ENCODE measurements around the gene CHST8. TPM values are rescaled to one million over a fixed set of nuclear protein-coding genes. Genes with fewer than 3 reads are reported as not detected.

Gene CHST8
- total and polyA plus RNA-seq, 2 of the 13 experiments (the other 11 are each of a cell fraction or from before 2014, with no cell fraction given), result not detected

DNA sequence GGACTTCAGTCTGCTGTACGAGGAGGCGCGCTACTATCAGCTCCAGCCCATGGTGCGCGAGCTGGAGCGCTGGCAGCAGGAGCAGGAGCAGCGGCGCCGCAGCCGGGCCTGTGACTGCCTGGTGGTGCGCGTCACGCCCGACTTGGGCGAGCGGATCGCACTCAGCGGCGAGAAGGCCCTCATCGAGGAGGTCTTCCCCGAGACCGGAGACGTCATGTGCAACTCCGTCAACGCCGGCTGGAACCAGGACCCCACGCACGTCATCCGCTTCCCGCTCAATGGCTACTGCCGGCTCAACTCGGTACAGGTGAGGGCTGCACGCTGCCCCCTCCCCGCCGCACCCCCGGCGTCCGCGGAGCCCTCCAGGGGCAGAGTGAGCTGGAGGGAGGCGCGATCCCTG lies 189.5 kb downstream of the CHST8 start (continued):
- TF ChIP-seq, protein P1, sequence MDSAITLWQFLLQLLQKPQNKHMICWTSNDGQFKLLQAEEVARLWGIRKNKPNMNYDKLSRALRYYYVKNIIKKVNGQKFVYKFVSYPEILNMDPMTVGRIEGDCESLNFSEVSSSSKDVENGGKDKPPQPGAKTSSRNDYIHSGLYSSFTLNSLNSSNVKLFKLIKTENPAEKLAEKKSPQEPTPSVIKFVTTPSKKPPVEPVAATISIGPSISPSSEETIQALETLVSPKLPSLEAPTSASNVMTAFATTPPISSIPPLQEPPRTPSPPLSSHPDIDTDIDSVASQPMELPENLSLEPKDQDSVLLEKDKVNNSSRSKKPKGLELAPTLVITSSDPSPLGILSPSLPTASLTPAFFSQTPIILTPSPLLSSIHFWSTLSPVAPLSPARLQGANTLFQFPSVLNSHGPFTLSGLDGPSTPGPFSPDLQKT (CRISPR knock-in tag; IDR thresholded peaks at IDR 0.05; ENCODE audit: borderline replicate concordance), result no peak
- TF ChIP-seq TMF1 (CRISPR knock-in tag; IDR thresholded peaks at IDR 0.05; ENCODE audit: low read depth), result no peak
- TF ChIP-seq HNRNPK (IDR thresholded peaks at IDR 0.05; ENCODE audit: low read depth, low read length, poor library complexity, severe bottlenecking), result no peak
- no peak for TF ChIP-seq RXRA (CRISPR knock-in tag; IDR thresholded peaks at IDR 0.05)
- TF ChIP-seq WIZ (CRISPR knock-in tag; IDR thresholded peaks at IDR 0.05), result no peak
- no peak for TF ChIP-seq DPF2 (CRISPR knock-in tag; IDR thresholded peaks at IDR 0.05; ENCODE audit: borderline replicate concordance, low read depth)
- TF ChIP-seq, protein P2, sequence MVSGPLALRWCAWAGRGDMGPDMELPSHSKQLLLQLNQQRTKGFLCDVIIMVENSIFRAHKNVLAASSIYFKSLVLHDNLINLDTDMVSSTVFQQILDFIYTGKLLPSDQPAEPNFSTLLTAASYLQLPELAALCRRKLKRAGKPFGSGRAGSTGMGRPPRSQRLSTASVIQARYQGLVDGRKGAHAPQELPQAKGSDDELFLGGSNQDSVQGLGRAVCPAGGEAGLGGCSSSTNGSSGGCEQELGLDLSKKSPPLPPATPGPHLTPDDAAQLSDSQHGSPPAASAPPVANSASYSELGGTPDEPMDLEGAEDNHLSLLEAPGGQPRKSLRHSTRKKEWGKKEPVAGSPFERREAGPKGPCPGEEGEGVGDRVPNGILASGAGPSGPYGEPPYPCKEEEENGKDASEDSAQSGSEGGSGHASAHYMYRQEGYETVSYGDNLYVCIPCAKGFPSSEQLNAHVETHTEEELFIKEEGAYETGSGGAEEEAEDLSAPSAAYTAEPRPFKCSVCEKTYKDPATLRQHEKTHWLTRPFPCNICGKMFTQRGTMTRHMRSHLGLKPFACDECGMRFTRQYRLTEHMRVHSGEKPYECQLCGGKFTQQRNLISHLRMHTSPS (CRISPR knock-in tag; IDR thresholded peaks at IDR 0.05; ENCODE audit: low read depth), result no peak
- no peak for TF ChIP-seq ZNF792 (CRISPR knock-in tag; IDR thresholded peaks at IDR 0.05)
- TF ChIP-seq, protein P3, sequence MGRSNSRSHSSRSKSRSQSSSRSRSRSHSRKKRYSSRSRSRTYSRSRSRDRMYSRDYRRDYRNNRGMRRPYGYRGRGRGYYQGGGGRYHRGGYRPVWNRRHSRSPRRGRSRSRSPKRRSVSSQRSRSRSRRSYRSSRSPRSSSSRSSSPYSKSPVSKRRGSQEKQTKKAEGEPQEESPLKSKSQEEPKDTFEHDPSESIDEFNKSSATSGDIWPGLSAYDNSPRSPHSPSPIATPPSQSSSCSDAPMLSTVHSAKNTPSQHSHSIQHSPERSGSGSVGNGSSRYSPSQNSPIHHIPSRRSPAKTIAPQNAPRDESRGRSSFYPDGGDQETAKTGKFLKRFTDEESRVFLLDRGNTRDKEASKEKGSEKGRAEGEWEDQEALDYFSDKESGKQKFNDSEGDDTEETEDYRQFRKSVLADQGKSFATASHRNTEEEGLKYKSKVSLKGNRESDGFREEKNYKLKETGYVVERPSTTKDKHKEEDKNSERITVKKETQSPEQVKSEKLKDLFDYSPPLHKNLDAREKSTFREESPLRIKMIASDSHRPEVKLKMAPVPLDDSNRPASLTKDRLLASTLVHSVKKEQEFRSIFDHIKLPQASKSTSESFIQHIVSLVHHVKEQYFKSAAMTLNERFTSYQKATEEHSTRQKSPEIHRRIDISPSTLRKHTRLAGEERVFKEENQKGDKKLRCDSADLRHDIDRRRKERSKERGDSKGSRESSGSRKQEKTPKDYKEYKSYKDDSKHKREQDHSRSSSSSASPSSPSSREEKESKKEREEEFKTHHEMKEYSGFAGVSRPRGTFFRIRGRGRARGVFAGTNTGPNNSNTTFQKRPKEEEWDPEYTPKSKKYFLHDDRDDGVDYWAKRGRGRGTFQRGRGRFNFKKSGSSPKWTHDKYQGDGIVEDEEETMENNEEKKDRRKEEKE (IDR thresholded peaks at IDR 0.05), result no peak
- no peak for TF ChIP-seq ZNF850 (CRISPR knock-in tag; conservative IDR thresholded peaks at IDR 0.05)
- TF ChIP-seq, protein P4, sequence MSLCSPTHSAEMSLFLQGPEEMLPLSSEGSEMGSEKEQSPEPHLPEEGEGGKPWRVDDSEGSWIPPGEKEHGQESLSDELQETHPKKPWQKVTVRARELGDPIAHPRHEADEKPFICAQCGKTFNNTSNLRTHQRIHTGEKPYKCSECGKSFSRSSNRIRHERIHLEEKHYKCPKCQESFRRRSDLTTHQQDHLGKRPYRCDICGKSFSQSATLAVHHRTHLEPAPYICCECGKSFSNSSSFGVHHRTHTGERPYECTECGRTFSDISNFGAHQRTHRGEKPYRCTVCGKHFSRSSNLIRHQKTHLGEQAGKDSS (CRISPR knock-in tag; IDR thresholded peaks at IDR 0.05; ENCODE audit: borderline replicate concordance, low read depth), result no peak
- TF ChIP-seq FOXC1 (CRISPR knock-in tag; IDR thresholded peaks at IDR 0.05; ENCODE audit: borderline replicate concordance), result no peak
- TF ChIP-seq ZNF468 (CRISPR knock-in tag; IDR thresholded peaks at IDR 0.05), result no peak

Data from HepG2 (cell line).